Fibroblast of upper back skin (primary cell): ENCODE data around the gene SLIT1.
A peak's percentile ranks its signal among the peaks of the same experiment; 100 is the strongest.

Experiments used
- DNase-seq: peaks from one replicate; pipeline ENCODE4 v3.0.0-alpha.2; 2013

SLIT1 gene

DNA sequence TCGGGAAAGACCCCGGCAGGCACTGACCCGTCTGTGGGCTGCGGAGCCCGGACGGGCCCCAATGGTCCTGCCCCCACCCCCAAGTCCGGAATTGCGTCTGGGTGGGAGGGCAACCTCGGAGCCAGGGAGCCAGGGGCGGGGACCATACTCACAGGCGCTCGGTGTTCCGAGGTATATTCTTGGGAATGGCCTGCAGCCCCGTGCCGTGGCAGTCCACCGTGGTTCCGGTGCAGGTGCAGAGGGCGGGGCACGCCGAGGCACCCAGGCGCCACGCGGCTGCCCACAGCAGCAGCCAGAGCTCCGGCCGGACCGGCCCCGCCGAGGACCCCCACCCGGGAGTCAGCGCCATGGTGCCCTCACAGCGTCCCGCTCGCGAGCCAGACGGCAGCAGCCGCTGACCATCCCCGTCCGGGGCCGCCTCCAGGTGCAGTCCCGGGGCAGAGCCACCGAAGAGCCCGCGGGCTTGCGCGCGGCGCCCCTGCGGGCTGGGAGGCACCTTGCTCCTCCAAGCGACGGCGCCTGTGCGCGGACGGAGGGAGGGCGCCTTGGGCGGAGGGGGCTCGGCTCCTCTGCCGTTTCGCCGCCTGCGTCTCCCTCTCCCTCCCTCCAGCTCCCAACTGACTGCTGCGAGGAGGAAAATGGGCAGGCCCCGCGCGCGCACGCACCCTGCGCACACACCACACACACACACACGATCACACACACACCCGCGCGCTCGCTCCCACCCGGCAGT lies at the start of gene SLIT1:
SLIT1 (minus strand) TSS at position 634 of the 733 bp plus-strand sequence; CDS start at position 349, 285 bp downstream.
- no peak for DNase-seq

DNA sequence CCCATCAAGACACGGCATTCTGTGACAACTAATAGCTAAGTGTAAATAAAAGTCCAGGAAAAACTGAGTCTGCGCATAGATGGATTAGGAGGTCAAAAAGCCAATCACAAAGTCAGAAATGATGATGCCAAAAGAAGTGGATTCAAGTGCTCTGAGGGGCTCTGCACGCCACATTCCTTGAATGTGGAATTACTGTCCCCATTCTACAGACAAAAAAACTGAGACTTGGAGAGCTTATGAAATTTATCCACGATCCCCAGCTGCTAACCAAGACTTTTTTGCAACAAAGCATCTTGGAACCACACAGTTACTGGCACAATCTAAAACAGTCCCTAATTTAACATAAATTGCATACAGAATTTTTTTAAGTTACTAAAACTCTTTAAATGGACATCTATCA lies 49.6 kb upstream of the SLIT1 start:
- no peak for DNase-seq

DNA sequence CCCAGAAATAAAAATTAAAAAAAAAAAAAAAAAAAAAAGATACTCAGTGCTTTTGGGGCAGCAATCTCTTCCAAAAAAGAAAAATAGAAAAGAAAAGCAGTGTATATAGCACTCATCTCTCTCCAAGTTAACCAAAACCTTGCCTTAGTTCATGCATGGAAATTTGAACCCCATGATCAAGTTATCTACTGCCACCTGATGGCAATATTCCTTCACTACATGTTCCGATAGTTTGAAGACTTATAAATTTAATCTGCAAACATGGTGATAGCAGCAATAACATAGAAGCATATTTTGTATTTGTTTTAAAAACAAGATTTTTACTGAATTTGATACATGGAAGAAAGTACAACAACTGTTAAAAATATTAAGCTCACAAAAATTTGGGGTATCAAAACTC lies 48.6 kb upstream of the SLIT1 start:
- peak; percentile 57 for DNase-seq

DNA sequence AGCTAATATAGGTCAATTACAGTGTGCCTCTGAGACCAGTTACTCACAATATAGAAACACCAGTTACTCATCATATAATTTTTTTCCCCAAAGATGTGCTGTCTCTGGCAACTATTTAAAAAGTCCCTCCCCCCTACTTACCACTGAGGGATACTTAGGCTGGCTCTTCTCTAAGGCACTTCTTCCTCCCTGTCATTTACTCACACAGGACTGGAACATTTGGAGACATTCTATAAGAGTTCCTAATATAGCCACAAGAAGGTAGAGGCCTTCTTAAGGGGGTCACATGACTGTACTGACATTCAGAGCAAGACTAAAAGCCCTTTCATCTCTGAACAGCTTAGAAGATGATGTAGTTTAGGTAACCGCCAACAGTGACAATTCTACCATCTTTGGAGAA lies 44.4 kb upstream of the SLIT1 start:
- DNase-seq: peak; percentile 49

DNA sequence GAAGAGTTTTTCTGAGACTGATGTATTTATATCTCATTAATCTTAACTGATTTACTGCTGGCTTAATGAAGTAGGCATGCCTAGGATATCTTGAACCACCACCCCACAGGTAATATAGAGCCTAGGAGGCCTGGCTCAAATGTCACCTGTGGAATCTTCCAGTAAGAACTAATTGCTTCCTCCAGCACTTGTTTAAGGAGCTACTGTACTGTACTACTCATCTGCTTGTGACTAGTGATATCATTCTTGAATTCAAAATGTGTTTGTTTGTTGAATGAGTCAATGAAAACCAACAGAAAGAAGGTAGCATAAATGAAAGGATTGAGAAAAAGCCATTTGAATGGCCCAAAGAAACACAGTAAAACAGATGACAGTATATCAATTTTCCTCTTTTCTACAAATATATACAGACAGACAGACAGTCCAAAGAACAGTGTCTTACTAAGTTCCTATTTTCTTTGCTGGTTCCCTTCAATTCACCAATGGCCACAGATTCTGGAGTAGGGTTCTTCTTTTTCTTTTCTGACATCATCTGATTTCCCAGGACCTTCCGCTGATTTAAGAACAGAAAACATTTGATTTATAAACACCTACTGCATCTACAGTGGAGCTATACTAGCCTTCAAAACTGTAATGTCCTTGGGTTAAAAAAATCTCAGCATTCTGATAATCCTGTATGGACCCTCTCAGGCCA lies 43.7 kb upstream of the SLIT1 start:
- no peak for DNase-seq

DNA sequence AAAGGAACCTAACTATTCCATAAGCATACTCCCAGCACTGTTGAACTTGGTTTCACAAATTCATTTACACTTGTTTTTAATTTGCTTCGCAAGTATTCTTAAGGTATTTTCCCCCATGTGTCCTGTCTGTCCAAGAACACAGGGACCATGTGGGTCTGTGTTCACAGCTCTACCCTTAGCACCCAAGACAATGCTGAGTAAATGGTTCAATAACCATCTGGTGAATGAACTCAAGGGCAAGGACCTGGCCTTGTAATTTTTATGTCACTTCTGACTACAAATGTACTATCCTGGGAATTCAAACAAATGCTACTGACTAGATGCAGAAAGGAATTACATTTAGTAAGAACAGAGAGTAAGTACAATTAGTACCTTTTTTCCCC lies 43.0 kb upstream of the SLIT1 start:
- no peak for DNase-seq

DNA sequence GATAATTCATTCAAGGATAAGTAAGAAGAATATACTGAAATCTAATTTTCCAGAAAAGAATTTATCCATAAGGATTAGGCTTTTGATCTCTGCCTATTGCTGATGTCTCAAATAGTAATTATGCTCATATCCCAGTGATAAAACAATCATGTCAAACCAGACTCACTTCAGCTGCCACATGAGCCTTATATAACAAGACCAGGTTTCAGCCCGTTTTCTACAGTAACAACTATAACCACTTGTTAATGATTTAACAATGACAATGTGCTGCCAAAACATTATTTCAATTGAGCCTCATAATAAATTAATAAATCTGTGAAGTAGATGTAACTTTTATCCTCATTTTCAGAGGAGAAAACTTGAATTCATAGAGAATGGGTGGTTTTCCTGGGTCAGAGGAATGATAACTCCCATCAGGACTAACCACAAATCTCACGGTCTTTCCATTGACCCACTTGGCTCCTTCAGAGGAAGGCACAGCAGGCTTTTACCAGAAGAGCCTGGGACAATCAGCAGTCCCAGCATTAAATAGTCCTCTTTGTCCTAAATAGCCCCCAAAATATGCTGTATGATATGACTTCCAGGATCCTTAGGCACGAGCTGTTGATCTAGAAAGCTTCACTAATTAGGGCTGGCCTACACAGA lies 42.5 kb upstream of the SLIT1 start:
- no peak for DNase-seq

DNA sequence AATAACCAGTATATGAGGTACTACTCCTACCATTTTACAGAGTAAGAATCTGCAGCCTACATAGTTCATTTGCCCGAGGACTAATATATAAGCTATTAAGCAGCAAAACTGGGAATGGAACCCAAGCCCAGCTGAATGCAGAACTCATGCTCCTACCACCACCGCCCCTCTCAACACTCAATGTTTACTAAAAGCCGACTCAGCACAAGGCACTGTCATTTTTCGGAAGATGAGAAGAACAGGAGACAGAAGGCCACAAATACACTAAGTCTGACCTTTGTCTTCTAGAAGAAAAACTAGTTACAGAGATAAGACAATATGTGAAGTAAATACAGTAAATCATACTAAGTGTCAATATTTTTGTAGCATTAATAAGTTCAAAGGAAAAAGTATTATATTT lies 40.6 kb upstream of the SLIT1 start:
- DNase-seq: no peak

DNA sequence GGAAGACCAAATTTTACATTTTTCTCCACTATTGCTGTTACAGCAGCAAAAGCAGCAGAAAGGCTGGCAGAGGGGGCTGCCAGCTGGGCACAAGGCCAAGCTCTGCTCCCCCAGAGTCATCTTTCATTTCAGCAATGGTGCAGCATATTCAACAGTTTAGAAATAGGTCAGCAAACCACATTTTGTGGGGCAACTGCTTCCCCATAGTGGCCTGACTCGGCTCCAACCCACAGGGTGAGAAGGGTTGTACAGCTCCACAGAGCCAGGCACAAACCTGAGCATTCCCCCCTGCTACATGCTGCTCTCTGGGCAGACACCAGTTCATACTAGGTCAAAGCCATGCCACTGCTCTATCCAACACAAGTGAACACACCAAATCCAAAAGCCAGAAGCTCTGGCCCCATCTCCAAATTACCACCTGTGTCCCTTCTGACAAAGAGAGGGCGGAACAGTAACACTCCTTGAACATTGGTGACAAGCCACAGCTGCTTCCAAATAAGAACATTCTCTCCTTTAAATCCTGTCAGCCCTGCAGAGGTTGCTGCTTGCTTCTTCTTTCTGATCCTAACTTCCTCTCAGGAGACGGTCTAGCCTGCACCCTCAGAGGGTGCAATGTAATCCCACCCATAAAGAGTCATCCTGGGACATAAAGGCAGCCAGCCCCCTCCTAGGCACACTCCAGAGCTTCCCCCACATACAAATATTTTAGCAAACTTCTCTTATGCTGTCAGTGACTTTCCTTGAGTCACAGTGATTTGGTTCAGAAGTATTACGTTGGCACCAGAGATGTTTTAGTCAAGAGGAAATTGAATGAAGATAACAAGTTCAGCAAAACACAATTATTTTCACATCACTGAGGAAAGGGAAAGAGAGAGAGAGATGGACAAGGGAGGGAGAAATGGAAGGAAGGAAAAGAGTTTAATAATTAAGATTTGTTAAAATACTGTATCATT lies 39.0 kb upstream of the SLIT1 start:
- DNase-seq: no peak

DNA sequence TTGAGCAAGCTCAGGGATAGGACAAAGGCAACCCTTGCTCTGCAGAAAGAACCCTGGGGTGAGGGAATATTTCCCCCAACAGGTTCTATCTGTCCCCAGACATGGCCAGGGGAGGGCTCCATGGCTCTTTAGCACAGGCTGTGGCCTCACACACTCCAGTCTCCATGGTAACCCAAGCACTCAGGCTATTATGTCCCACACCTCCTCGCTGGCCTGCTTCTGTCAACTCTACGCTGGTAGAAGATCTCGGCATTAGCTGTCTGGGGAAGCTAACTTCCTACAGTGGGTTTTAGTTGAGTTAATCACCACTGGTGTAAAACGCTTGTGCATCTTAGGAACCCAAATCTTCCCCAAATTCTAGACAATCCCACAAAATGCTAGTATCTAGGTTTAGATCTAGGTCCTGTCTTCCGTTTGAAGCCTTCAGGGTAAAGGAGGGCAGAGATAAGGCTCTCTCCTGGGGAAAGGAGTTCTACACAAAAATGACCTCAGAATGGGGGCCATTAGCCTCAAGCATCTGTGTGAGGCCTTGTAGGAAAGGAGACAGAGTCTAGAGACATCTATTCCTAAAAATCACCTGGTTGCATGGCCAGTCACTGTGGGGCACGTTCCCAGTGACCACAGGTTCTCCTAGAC lies 36.7 kb upstream of the SLIT1 start:
- DNase-seq: no peak

DNA sequence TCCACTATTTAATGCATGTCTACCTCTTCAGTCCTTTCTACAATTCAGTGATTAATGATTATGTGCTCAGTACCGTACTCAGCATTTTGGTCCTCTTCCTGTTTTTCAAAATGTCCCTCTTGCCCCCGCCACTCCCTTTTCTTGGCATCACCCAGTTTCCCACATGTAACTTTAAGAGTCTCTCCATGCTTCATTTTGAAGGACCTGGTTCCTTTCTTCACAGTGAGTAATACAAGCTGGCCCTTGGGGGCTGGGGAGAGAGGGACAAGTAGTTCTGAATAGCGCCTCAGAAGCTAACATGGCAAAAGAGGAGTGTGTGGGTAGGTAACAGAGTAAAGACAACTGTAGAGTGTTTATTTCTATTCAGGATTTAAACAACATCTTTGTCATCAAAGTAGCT lies 34.6 kb upstream of the SLIT1 start:
- no peak for DNase-seq

DNA sequence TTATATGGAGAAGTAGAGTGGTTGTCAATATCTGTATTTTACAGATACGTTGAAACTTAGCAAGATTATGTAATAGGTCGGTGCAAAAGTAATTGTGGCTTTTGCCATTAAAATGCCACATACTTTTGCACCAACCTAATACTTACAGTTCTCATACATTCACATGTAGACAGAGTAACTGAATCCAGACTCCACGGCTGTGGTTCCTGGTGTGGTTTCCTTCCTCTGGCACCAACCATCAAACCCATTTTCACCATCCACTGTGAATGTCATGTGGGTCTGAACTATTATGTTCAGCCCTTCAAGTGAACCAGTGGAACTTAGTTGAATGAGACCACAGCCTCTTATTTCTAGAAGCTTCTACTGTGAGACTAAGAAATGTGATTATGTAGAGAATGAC lies 31.5 kb upstream of the SLIT1 start:
- DNase-seq: peak; percentile 17

DNA sequence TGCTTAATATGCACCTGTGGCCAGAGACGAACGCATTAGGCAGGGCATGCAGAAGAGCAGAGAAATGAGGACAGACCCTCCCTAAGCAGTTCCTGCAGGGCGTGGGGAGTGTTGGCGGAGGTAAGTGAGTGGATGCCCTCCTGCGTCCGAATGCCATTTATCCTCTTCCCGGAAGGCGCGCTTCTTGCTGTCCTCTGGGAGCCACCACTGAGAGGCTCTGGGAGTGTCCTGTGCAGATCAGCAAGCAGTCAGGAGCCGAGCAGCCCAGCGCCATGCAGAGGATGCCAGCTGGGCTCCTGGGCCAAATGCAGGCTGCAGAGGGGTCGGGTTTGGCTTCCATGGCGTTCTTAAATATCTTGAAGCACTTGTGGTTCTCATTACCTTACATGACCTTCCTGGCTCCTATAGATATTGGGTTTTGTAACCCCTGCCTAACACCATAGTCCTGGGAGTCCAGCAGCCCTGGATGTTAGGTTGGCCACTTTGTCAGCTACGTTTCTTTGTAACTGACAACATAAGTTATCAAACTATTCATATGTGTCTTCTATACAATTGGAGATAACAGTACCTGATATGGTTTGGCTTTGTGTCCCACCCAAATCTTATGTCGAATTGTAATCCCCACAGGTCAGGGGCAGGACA lies 30.0 kb upstream of the SLIT1 start:
- no peak for DNase-seq

DNA sequence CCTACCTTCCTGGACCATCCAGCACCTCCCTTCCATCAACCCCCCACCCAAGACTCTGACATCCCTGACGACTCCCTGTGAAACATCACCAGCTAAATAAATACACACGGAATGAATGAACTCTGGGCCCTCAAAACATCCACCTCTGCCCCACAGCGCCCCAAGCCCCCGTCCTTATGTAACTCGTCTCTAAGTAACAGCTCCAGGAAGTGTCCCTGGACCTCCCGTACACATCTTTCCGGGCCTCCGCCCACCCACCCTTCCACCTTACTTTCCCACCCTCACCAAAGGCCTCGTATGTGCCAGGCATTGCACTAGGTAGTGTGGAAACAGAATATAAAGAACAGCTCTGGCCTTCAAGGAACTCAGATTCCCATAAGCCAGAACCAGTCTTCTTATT lies 27.7 kb upstream of the SLIT1 start:
- no peak for DNase-seq

DNA sequence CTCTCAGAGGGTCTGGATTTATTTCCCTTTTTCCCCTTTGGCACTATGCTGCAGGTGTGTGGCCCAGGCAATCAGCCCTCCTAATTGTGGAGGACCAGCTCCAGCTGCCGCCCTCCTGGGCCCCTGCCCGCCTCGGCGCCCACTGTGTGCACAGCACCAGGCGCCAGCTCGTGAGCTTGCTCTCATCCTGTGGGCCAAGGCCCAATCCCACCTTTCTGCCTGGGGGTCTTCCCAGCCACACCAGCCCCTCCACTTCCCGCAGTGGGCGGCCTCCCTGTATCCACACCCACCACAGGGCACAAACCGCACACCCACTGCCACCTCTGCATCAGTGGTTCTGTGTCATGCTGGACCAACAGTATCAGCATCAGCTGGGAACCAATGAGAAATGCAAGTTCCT lies 25.5 kb upstream of the SLIT1 start:
- DNase-seq: no peak

DNA sequence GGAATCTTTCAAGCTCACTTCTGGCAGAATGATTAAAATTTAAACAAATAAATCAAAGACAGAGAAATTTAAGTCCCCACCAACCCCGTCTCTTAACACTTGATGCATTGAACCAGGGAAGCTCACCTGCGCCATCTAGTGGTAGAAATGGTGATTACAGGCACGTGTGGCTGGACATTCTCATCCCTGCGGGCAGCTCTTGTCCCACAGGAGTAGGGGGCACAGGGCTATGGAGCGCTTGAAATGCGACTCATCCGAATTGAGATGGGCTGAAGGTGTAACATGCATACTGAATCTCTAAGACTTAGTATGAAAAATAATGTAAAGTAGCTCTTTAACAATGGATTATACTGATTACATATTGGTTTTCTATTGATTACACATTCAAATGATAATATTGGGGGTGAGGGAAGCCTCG lies 24.8 kb upstream of the SLIT1 start:
- DNase-seq: peak; percentile 64

DNA sequence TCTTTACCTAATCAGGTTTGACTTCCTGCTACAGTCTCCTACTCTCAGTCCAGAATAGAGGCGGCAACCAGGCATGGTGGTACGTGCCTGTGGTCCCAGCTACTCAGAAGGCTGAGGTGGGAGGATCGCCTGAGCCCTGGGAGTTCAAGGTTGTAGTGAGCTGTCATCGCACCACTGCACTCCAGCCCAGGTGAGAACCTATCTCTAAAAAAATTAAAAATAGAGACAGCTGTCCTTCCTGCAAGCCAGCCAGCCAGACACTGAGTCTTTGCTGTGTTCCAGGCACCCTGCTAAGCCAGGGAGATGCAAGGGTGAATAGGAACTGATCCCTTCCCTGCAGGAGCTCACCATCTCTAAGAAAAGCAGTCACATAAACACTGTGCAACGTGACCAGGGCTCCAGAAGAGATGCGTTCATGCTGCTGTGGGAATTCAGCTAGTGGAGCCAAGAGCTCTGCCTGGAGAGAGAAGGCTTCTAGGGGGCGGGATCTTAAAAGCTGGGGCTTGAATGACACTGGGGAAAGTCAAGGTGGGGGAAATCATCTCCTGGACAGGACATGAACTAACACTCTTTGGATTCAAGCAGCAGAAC lies 22.1 kb upstream of the SLIT1 start:
- no peak for DNase-seq

DNA sequence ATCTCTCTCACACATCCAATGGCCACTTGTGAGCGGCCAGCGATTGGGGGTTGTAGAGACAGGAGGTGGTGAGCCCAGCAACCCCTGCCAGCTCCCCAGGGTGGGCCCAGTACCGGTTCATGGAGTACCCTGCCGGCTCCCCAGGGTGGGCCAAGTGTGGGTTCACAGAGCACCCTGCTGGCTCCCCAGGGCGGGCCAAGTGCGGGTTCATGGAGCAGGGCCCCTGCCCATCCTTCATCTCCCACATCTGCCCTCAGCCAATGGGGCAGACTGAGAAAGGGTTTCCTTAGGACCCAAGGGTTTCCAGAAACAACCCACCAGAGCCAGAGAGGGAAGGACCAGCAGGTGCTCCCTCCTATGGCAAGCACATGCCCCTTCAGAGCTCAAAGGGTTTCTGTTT lies 21.4 kb upstream of the SLIT1 start:
- no peak for DNase-seq

DNA sequence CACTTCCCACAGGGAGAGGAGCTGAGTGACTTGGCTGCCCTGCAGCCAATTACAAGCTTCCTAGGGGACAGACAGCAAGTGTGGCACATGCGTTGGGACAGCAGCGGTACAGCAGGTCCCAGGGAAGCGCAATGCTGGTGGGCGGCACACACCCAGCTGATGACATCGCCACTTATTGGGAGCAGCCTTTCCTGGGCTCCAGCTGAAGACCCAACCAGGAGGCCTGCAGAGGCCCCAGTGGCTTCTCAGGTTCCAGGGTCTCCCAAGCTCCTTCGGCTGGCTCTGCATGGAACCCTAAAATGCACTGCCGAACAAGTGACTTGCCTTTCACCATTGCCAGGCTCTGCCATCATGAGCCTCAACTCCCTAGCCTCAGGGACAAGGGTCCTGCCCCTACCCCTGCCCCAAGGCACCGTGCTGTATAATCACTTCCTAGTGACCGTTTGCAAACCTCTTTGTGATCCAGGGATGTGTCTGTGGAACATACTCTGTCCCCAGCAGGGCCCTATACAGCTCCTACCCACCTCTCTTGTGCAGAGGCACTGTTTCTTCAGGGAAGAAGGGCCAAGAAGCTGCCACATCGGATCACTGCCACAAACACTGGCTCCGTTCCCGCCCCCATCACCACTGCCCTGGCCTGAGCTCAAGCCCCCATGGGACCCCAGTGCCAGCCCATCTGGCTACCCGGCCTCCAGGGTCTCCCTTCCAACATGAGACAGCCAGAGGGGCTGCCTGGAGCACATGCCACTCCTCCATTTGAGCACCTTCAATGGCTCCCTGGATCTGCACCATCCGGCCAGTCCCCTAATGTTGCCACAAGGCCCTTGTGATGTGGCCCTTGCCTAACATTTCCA lies 19.3 kb upstream of the SLIT1 start:
- no peak for DNase-seq

DNA sequence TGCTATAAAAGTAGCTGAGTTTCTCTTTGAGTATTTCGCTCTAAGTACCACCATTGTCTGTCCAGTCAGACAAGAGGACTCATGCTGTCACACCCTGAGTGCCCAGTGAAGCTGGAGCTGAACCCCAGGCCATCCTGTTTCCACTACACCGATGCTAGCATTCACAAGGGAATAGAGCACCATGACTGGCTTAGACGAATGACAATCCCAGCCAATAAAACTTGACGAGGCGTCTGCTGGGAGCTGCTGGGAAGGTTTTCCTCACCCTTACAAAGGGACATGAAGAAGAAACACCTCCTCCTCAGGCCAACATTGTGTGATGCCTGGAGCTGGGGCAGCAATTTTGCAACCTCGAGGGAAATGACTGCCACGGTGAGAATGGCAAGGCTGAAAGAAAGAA lies 17.5 kb upstream of the SLIT1 start:
- no peak for DNase-seq

DNA sequence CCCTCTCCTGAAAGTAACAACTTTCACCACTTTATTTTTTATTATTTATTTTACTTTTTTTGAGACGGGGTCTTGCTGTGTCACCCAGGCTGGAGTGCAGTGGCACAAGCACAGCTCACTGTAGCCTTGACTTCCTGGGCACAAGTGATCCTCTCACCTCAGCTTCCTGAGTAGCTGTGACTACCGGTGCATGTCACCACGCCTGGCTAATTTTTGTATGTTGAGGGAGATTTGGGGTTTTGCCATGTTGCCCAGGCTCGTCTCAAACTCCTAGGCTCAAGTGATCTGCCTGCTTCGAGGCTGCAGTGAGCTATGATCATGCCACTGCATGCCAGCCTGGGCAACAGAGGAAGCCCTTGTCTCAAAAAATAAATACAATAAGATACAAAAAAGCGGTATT lies 14.9 kb upstream of the SLIT1 start:
- DNase-seq: no peak
